GM21447 (cell line): Measurements from ENCODE around the gene TUBD1.

Experiments
- ATAC-seq: cut with Tn5 transposase; IDR thresholded peaks from one replicate; pipeline ENCODE4 v1.9.1; 2021; ENCODE audit not compliant: unreplicated experiment

The TUBD1 gene

DNA sequence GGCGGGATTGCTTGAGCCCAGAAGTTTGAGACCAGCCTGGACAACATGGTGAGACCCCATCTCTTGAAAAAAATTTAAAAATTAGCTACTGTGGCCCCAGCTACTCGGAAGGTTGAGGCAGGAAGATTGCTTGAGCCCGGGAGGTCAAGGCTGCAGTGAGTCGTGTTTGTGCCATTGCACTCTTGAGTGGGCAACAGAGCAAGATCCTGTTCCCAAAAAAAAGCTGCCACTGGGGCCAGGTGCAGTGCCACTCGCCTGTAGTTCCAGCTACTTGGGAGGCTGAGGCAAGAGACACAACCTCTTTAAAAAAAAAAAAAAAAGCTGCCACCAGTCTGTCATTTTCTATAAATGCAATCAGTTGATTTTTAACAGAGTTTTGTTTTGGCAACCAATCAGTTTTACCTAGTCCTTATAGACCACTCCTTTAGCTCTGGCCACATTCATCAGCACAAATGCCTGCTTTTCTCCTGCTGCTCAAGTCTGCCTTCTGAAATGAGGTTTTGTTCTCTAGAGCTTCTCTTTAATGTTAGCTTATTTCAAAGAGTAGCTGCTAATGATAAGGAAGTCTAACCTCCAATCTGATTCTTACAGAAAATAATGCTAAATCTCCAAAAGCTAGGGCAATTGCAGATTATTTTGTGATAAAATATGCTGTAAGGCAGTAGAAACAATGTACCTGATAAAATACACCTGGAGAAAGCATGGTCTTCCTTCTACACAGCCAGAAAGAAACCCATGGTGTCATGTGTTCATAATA, 64.8 kb downstream of the TUBD1 start:
- no peak for ATAC-seq

DNA sequence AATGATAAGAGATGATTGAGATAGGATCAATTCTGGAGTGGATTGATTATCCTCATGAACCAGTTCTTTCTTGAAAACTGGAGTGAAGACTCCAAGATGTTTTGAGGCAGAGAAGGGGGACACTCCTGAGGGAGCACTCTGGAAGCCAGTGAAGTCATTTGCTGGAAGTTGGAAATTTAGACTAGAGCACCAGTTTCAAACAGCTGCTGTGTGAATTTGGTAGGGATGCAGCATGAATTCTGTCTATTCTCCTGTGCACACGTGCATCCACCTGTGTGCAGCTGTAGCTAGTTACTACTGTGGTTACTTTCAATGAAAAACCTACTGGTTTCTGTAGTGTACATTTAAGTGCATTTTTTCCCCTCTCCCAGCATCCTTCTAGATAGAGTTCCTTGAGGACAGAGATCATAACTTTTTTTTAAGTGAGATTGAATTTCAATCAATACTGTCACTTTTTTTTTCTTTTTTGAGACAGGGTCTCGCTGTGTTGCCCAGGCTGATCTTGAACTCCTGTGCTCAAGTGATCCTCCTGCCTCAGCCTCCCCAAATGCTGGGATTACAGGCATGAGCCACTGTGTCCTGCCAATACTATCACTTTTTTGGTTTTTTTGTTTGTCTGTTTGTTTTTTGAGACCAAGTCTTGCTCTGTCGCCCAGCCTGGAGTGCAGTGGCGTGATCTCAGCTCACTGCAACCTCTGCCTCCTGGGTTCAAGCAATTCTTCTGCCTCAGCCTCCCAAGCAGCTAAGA, 65.9 kb downstream of the TUBD1 start:
- ATAC-seq, result no peak

DNA sequence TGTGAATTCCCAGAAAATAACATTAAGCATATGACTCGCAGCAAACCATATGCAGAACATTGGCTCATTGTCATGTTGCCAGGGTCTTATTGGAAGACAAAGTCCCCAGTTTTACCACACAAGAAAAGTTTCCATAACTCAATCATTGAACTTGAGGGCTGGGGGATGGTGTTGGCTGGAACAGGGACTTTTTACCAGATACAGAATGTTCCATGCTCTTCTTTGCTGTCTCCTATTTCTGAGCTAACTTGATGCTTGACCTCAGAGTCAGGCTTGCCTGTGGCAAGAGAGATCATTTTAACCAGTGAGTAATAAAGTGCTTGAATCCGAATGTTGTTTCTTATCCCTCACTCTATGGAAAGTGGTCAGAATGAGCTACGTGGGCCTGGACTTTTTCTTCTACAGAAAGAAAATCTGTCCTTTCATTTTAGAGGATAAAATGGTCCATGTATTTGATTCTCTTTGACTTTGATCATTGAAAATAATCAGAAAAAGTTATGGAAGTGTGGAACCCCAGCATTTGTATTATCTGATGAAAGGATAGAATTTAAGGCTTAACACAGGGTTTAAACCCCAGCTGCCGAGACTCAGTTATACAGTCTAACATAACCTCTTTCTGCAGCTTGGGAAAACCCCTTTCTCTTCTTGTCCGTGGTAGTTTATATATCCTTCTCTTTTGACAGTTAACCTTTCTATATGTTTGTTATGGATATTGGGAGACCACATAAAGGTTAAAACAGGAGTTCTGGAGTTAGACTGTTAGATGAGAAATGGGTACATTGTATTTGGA, 67.0 kb downstream of the TUBD1 start:
- ATAC-seq, result no peak

DNA sequence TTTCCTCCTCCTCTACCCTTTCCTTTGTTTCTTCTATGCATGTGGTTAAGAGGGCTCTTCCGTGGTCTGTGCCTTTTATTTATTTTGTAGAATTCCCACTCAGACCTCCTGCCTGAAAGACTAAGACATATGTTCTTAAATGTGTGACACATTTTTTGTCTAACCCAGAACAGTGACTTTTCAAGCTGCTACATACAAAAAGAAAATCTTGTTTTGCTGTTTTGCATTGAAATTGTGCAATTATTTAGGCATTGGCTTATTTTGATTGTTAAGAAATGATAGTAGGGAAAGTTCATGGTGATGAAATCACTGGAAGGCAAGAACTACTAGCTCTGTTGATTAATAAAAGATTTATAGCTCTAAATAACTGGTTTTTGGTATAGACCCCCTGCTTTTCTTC, 76.8 kb downstream of the TUBD1 start:
- no peak for ATAC-seq

DNA sequence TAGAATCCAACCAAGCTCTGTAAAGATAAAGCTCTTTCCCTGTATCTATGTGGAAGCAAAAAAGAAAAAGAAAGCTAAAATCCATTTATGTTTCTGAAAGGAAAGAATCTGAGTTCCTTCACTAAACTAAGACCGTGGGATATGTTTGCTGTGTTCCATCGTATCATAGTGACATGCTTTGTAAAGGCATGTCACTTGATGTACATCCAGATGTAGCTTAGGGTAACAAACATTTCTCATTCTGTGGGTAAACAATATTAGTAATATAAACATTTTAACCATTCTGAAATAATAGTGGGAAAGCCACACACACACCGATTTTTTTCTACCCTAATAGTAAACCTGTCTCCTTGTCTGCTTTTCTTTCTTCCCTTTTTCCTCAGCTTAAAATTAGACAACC, 78.1 kb downstream of the TUBD1 start:
- no peak for ATAC-seq

DNA sequence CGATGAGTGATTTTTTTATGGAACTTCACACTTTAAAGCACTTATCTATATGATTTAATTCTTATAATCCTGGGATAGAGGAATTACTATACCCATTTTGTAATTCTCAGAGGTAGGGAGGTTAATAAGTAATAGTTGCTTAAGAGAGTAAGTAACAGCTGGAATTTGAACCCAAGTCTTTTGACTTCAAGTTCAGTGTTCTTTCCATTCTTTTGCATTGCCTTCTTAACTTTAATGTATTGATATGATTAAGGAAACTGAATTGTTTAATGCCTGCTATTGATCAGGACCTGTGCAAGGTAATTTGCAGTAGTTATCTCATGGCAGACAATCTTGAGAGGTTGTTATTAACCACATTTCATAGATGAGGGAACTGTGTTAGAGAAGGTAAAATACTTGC, 78.5 kb downstream of the TUBD1 start:
- no peak for ATAC-seq

DNA sequence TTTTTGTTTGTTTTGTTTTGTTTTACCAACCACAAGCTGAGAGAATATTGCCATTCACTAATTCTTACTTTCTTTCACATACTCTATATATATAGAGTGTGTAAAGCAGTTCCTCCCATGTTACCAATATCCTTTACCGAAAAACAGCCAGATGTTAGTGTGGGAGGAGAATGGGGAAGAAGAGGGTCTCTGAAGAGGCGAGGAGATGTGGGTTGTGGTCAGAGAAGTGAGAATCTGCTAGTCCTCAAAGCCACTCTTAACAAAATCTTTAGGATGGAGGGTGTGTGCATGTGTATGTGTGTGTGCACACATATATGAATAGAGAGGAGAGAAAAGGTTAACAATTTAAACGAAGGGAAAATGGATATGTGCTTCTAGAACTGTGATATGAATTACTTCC, 80.6 kb downstream of the TUBD1 start:
- no peak for ATAC-seq

DNA sequence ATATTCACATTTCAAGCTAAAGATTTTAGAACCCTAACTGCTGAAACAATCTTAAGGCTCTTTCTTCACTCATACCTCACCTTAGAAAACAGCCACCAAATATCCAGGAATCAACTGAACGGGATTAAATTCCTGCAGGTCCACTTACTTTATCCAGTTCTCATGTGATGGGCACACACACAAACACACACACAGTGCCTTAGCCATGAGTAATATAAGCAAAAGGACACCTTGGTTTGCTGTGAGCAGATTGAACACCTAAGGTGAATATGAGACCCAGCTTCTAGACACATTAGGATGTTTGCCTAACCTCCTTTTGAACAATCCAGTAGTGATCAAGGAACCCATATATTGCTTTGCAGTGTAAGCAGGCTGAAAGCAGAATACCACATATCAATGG, 81.5 kb downstream of the TUBD1 start:
- ATAC-seq, result no peak

DNA sequence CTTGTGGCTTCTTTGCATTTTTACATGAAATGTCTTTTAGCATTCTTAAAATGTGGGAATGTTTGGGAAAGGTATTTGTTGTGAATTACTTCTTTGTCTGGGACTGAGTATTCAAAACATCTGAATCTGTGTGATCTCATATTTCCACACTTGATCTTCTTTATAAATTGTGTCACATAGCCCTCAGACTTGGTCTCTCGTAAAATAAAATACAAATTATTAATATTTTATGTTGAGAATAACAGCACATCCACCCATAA, 81.9 kb downstream of the TUBD1 start:
- ATAC-seq, result no peak
